Liver (tissue), 9 donors: Measurements from ENCODE around the gene ERGIC1. TPM values are rescaled to one million over a fixed set of nuclear protein-coding genes. Genes with fewer than 3 reads are reported as not detected.

Experiments
- DNase-seq: peaks from one replicate; pipeline ENCODE4 v3.0.0-alpha.2; 2017; ENCODE audit warnings: low spot score
- H3K27ac ChIP-seq, 2 donors: one replicate each; pipeline ENCODE4 v1.7.0; 2013; ENCODE audit warnings: inconsistent platforms in 2 of 2, low read length in 2 of 2, control low read depth in 1 of 2, low read depth in 1 of 2, mild to moderate bottlenecking in 1 of 2
- H3K27me3 ChIP-seq, 4 donors: one replicate each; pipeline versions ENCODE4 v1.6.1 to v1.7.0; 2013; ENCODE audit warnings: low read length in 3 of 4, inconsistent platforms in 1 of 4, mild to moderate bottlenecking in 1 of 4, moderate library complexity in 1 of 4; ENCODE audit not compliant: control insufficient read depth in 4 of 4, insufficient read depth in 4 of 4
- H3K36me3 ChIP-seq, 4 donors: one replicate each; pipeline versions ENCODE4 v1.6.1 to v1.7.0; 2013; ENCODE audit warnings: low read length in 3 of 4, mild to moderate bottlenecking in 3 of 4, low read depth in 1 of 4, moderate library complexity in 1 of 4; ENCODE audit not compliant: control insufficient read depth in 4 of 4, insufficient read depth in 3 of 4
- H3K4me1 ChIP-seq, 4 donors: one replicate each; pipeline versions ENCODE4 v1.6.1 to v1.7.0; 2013; ENCODE audit warnings: low read length in 3 of 4, mild to moderate bottlenecking in 3 of 4, moderate library complexity in 1 of 4; ENCODE audit not compliant: control insufficient read depth in 4 of 4, insufficient read depth in 4 of 4
- H3K4me3 ChIP-seq, 3 donors: one replicate each; pipeline versions ENCODE4 v1.6.1 to v1.7.0; 2013; ENCODE audit warnings: low read length in 3 of 3, control low read depth in 1 of 3, low read depth in 1 of 3, mild to moderate bottlenecking in 1 of 3
- H3K9ac ChIP-seq, 2 donors: one replicate each; pipeline ENCODE4 v1.7.0; 2013; ENCODE audit warnings: low read length in 2 of 2, mild to moderate bottlenecking in 2 of 2, moderate library complexity in 2 of 2, control low read depth in 1 of 2, low read depth in 1 of 2
- H3K9me3 ChIP-seq, 4 donors: one replicate each; pipeline versions ENCODE4 v1.6.1 to v1.7.0; 2013; ENCODE audit warnings: low read length in 3 of 4; ENCODE audit not compliant: control insufficient read depth in 4 of 4
- ATF3 ChIP-seq: IDR thresholded peaks from 2 replicates; pipeline ENCODE4 v1.6.1; 2016; ENCODE audit warnings: antibody characterized with exemption
- CTCF ChIP-seq: fragments of 150-350 bp; IDR thresholded peaks from 2 replicates; pipeline ENCODE4 v1.5.1; 2017; ENCODE audit warnings: improper control_type of control experiment, low read depth, low read length; ENCODE audit not compliant: missing input control
- EGR1 ChIP-seq, 2 donors: IDR thresholded peaks; 2 replicates each; pipeline ENCODE4 v1.6.1; 2016 to 2018; ENCODE audit warnings: antibody characterized with exemption in 2 of 2, low read depth in 2 of 2
- FOXA1 ChIP-seq: IDR thresholded peaks from 2 replicates; pipeline ENCODE4 v1.6.1; 2016; ENCODE audit warnings: antibody characterized with exemption
- FOXA2 ChIP-seq: IDR thresholded peaks from 2 replicates; pipeline ENCODE4 v1.6.1; 2016; ENCODE audit warnings: antibody characterized with exemption
- GABPA ChIP-seq, 2 donors: IDR thresholded peaks in 1 of 2; conservative IDR thresholded peaks in 1 of 2; 2 replicates each; pipeline ENCODE4 v1.6.1; 2016; ENCODE audit warnings: antibody characterized with exemption in 2 of 2, mild to moderate bottlenecking in 1 of 2, moderate library complexity in 1 of 2
- HNF4A ChIP-seq, 2 donors: conservative IDR thresholded peaks; 2 replicates each; pipeline ENCODE4 v1.6.1; 2016; ENCODE audit warnings: antibody characterized with exemption in 2 of 2, mild to moderate bottlenecking in 2 of 2
- HNF4G ChIP-seq: IDR thresholded peaks from 2 replicates; pipeline ENCODE4 v1.6.1; 2016; ENCODE audit warnings: antibody characterized with exemption
- JUND ChIP-seq, 2 donors: IDR thresholded peaks; 2 replicates each; pipeline ENCODE4 v1.6.1; 2016; ENCODE audit warnings: antibody characterized with exemption in 2 of 2
- MAX ChIP-seq: IDR thresholded peaks from 2 replicates; pipeline ENCODE4 v1.6.1; 2016; ENCODE audit warnings: antibody characterized with exemption
- NR2F2 ChIP-seq: IDR thresholded peaks from 2 replicates; pipeline ENCODE4 v1.6.1; 2016; ENCODE audit warnings: antibody characterized with exemption
- RAD21 ChIP-seq, 2 donors: IDR thresholded peaks; 2 replicates each; pipeline ENCODE4 v1.6.1; 2016; ENCODE audit warnings: antibody characterized with exemption in 2 of 2, mild to moderate bottlenecking in 2 of 2
- REST ChIP-seq: IDR thresholded peaks from 2 replicates; pipeline ENCODE4 v1.6.1; 2016; ENCODE audit warnings: antibody characterized with exemption, mild to moderate bottlenecking
- RXRA ChIP-seq, 2 donors: IDR thresholded peaks; 2 replicates each; pipeline ENCODE4 v1.6.1; 2017 to 2018; ENCODE audit warnings: antibody characterized with exemption in 2 of 2, mild to moderate bottlenecking in 1 of 2
- SP1 ChIP-seq: IDR thresholded peaks from 2 replicates; pipeline ENCODE4 v1.6.1; 2018; ENCODE audit warnings: antibody characterized with exemption, mild to moderate bottlenecking
- TAF1 ChIP-seq: conservative IDR thresholded peaks from 2 replicates; pipeline ENCODE4 v1.6.1; 2016; ENCODE audit warnings: antibody characterized with exemption, mild to moderate bottlenecking
- YY1 ChIP-seq: IDR thresholded peaks from 2 replicates; pipeline ENCODE4 v1.6.1; 2016; ENCODE audit warnings: antibody characterized with exemption, mild to moderate bottlenecking
- WGBS: extraction: QIAGEN DNeasy Blood & Tissue Kit; methylation state at CpG from one replicate; pipeline ENCODE4 v1.1.7; 2013; 5-methylcytosine and 5-hydroxymethylcytosine counted together
- polyA plus RNA-seq, 2 donors: library from polyadenylated mRNA; stranded (reverse) in 1 of 2; unstranded in 1 of 2; fragments of 200-250 nt in 1 of 2; fragments of >200 nt in 1 of 2; fragmentation: Nextera tagmentation in 1 of 2; extraction: Ambion mirVana in 1 of 2; gene quantifications; one replicate each; pipeline versions ENCODE4 v1.2.1 to v1.2.3, GENCODE V29; 2013 to 2015
- total RNA-seq, 2 donors: library from RNA; depleted of rRNA; stranded (reverse); fragments of >200 nt; gene quantifications; one replicate each; pipeline ENCODE4 v1.2.3, GENCODE V29; 2014
- donor health status: healthy.
- donor health status: healthy.
- donor health status: healthy.
- donor health status: healthy.
- donor health status: healthy.

Gene ERGIC1
- total and polyA plus RNA-seq, 4 donors: 45.4 to 155 (median 101) TPM

- Histone ChIP-seq H3K9me3 (no peaks in the 10 kb centered on the region), H3K9ac (no peak overlapping the region), H3K4me1 (peaks cover 0 to 7% (median 1%) of the 10 kb centered on the region in 4 donors), H3K4me3 (no peak overlapping the region), H3K27me3 (no peaks in the 10 kb centered on the region), H3K36me3 (peaks cover 6 to 20% (median 15%) of the 10 kb centered on the region in 4 donors), H3K27ac (no peak overlapping the region)
- DNase-seq: no peak
- TF ChIP-seq EGR1 (IDR thresholded peaks at IDR 0.05; ENCODE audit: low read depth in 2 of 2) (no peak), GABPA (IDR thresholded peaks at IDR 0.05 in 1 of 2, conservative IDR thresholded peaks at IDR 0.05 in 1 of 2) (no peak), HNF4A (conservative IDR thresholded peaks at IDR 0.05) (no peak), YY1 (no peak)
- 85% methylated on average over 8 of the region's 8 CpGs for WGBS
Observed at GRCh38 chr5:172954751-172955159, 120.7 kb downstream of the ERGIC1 start.

- Histone ChIP-seq H3K9me3 (no peaks in the 10 kb centered on the region), H3K27ac (no peak overlapping the region), H3K4me3 (no peak overlapping the region), H3K9ac (no peak overlapping the region), H3K4me1 (peaks cover 0 to 18% (median 11%) of the 10 kb centered on the region in 4 donors), H3K27me3 (no peaks in the 10 kb centered on the region), H3K36me3 (peaks cover 2 to 8% (median 6%) of the 10 kb centered on the region in 4 donors)
- no peak for TF ChIP-seq FOXA2
- TF ChIP-seq JUND (IDR thresholded peaks at IDR 0.05): no peak
- no peak for TF ChIP-seq FOXA1
- TF ChIP-seq YY1: no peak
- no peak for TF ChIP-seq MAX
- 85% methylated on average over 3 of the region's 3 CpGs for WGBS
- no peak for DNase-seq
Observed at GRCh38 chr5:172956228-172956627, 122.2 kb downstream of the ERGIC1 start.

GRCh38 chr5:172956936-172957335 is 122.9 kb downstream of the ERGIC1 start:
- Histone ChIP-seq H3K27ac (no peak overlapping the region), H3K4me3 (no peak overlapping the region), H3K9ac (no peak overlapping the region), H3K9me3 (no peaks in the 10 kb centered on the region), H3K27me3 (no peaks in the 10 kb centered on the region), H3K36me3 (peaks cover 0 to 8% (median 3%) of the 10 kb centered on the region in 4 donors), H3K4me1 (peaks cover 0 to 18% (median 11%) of the 10 kb centered on the region in 4 donors)
- 80% methylated on average over 4 of the region's 4 CpGs for WGBS
- DNase-seq: no peak
- TF ChIP-seq FOXA2: no peak
- no peak for TF ChIP-seq NR2F2
- no peak for TF ChIP-seq ATF3
- no peak for TF ChIP-seq JUND (IDR thresholded peaks at IDR 0.05)
- no peak for TF ChIP-seq REST
- no peak for TF ChIP-seq HNF4G
- no peak for TF ChIP-seq YY1
- no peak for TF ChIP-seq MAX
- TF ChIP-seq CTCF: no peak
- TF ChIP-seq TAF1: no peak
- no peak for TF ChIP-seq RXRA (IDR thresholded peaks at IDR 0.05)
- no peak for TF ChIP-seq RAD21 (IDR thresholded peaks at IDR 0.05)
- no peak for TF ChIP-seq SP1
- no peak for TF ChIP-seq HNF4A (conservative IDR thresholded peaks at IDR 0.05)
